IMR-90 (cell line): ENCODE measurements around the gene KLK6. TPM values are rescaled to one million over a fixed set of nuclear protein-coding genes. Genes with fewer than 3 reads are reported as not detected.

Experiments used
- ATAC-seq: fragments of 200-7000 bp; cut with Tn5 transposase; 2 replicates; pipeline ENCODE4 v1.9.1; 2020; ENCODE audit warnings: low read depth, mild to moderate bottlenecking, moderate library complexity
- BruUV-seq: library from RNA; stranded (reverse); fragments of 400-500 nt; replicated peaks from 2 replicates; lab custom pipeline; 2021; lab: Mats Ljungman, UMichigan
- CTCF ChIA-PET: fragments of 300-600 bp; formaldehyde crosslinking; extraction: SDS; loops from one replicate; lab custom pipeline; 2021; ENCODE audit warnings: antibody characterized with exemption; lab: Yijun Ruan, JAX
- POLR2A ChIA-PET: fragments of 300-600 bp; sonication (Branson Sonifier 250); formaldehyde crosslinking; loops from one replicate; lab custom pipeline; 2022; ENCODE audit warnings: antibody characterized with exemption; ENCODE audit not compliant: unreplicated experiment; lab: Charles Lee
- DNase-seq: peaks from one replicate; pipeline ENCODE4 v3.0.0; 2013
- H2AFZ ChIP-seq: replicated peaks from 2 replicates; pipeline ENCODE3; 2013; ENCODE audit warnings: low read length, mild to moderate bottlenecking; ENCODE audit not compliant: poor library complexity
- H2AK5ac ChIP-seq: 2 replicates; pipeline ENCODE4 v1.6.1; 2013; ENCODE audit warnings: low read depth, low read length, inconsistent platforms
- H2AK9ac ChIP-seq: replicated peaks from 2 replicates; pipeline ENCODE3; 2013; ENCODE audit warnings: mild to moderate bottlenecking, low read depth, low read length, moderate library complexity; ENCODE audit not compliant: poor library complexity
- H2BK120ac ChIP-seq: 2 replicates; pipeline ENCODE4 v1.6.1; 2013; ENCODE audit warnings: low read depth, low read length, inconsistent platforms
- H2BK15ac ChIP-seq: 3 replicates; pipeline ENCODE4 v1.6.1; 2013; ENCODE audit warnings: low read depth, low read length, inconsistent platforms
- H2BK20ac ChIP-seq: 2 replicates; pipeline ENCODE4 v1.6.1; 2013; ENCODE audit warnings: low read depth, mild to moderate bottlenecking, inconsistent platforms, low read length, moderate library complexity
- H2BK5ac ChIP-seq: 2 replicates; pipeline ENCODE4 v1.6.1; 2013; ENCODE audit warnings: mild to moderate bottlenecking, low read depth, low read length, inconsistent platforms; ENCODE audit not compliant: poor library complexity, severe bottlenecking
- H3K14ac ChIP-seq: replicated peaks from 2 replicates; pipeline ENCODE4 v1.6.1; 2013; ENCODE audit warnings: low read depth, low read length, inconsistent platforms
- H3K18ac ChIP-seq: 2 replicates; pipeline ENCODE4 v1.6.1; 2013; ENCODE audit warnings: low read depth, low read length, control low read depth
- H3K23ac ChIP-seq: 2 replicates; pipeline ENCODE4 v1.6.1; 2013; ENCODE audit warnings: low read depth, low read length, inconsistent platforms
- H3K27ac ChIP-seq: 2 replicates; pipeline ENCODE4 v1.5.1; 2013; ENCODE audit warnings: mild to moderate bottlenecking, control low read depth, low read length; ENCODE audit not compliant: insufficient read depth
- H3K27me3 ChIP-seq: 2 replicates; pipeline ENCODE4 v1.6.1; 2013; ENCODE audit warnings: low read length; ENCODE audit not compliant: control insufficient read depth, insufficient read depth
- H3K36me3 ChIP-seq: 2 replicates; pipeline ENCODE4 v1.6.1; 2013; ENCODE audit warnings: low read length, mixed read lengths; ENCODE audit not compliant: control insufficient read depth, insufficient read depth
- H3K4ac ChIP-seq: 2 replicates; pipeline ENCODE4 v1.6.1; 2013; ENCODE audit warnings: low read depth, low read length, inconsistent platforms
- H3K4me1 ChIP-seq: 2 replicates; pipeline ENCODE4 v1.6.1; 2013; ENCODE audit warnings: low read length, mixed read lengths; ENCODE audit not compliant: control insufficient read depth, insufficient read depth
- H3K4me2 ChIP-seq: 2 replicates; pipeline ENCODE4 v1.6.1; 2013; ENCODE audit warnings: low read depth, mild to moderate bottlenecking, control low read depth, low read length, moderate library complexity
- H3K4me3 ChIP-seq: 2 replicates; pipeline ENCODE4 v1.5.1; 2013; ENCODE audit warnings: low read depth, mild to moderate bottlenecking, control low read depth, low read length, moderate library complexity; ENCODE audit not compliant: insufficient read depth
- H3K56ac ChIP-seq: 2 replicates; pipeline ENCODE4 v1.6.1; 2013; ENCODE audit warnings: low read length, inconsistent platforms; ENCODE audit not compliant: insufficient read depth; ENCODE audit errors: extremely low read depth
- H3K79me1 ChIP-seq, 2 experiments: 2 replicates each; pipeline ENCODE4 v1.6.1; 2013; ENCODE audit warnings: low read length in 2 of 2, inconsistent platforms in 1 of 2, low read depth in 1 of 2
- H3K9ac ChIP-seq: 2 replicates; pipeline ENCODE4 v1.6.1; 2013; ENCODE audit warnings: low read depth, low read length, control low read depth
- H3K9me1 ChIP-seq: 2 replicates; pipeline ENCODE4 v1.6.1; 2013; ENCODE audit warnings: low read length, inconsistent platforms; ENCODE audit not compliant: insufficient read depth
- H3K9me3 ChIP-seq: 2 replicates; pipeline ENCODE4 v1.6.1; 2013; ENCODE audit warnings: low read length; ENCODE audit not compliant: control insufficient read depth, insufficient read depth
- H4K20me1 ChIP-seq: 2 replicates; pipeline ENCODE4 v1.6.1; 2013; ENCODE audit warnings: low read length, inconsistent platforms; ENCODE audit not compliant: insufficient read depth
- H4K5ac ChIP-seq: 2 replicates; pipeline ENCODE4 v1.6.1; 2013; ENCODE audit warnings: mild to moderate bottlenecking, low read depth, low read length, control low read depth
- H4K8ac ChIP-seq, 2 experiments: 2 replicates each; pipeline ENCODE4 v1.6.1; 2013; ENCODE audit warnings: low read depth in 2 of 2, low read length in 2 of 2, control low read depth in 1 of 2, inconsistent platforms in 1 of 2
- H4K91ac ChIP-seq: 2 replicates; pipeline ENCODE4 v1.6.1; 2013; ENCODE audit warnings: low read depth, low read length, inconsistent platforms; ENCODE audit not compliant: insufficient read depth
- CEBPB ChIP-seq: IDR thresholded peaks from 2 replicates; pipeline ENCODE4 v1.6.1; 2012; ENCODE audit warnings: low read depth, low read length, improper control_type of control experiment
- CHD1 ChIP-seq: IDR thresholded peaks from 2 replicates; pipeline ENCODE4 v1.6.1; 2012; ENCODE audit warnings: low read depth, low read length, improper control_type of control experiment
- ELK1 ChIP-seq: fragments of 150-350 bp; IDR thresholded peaks from 2 replicates; pipeline ENCODE4 v1.6.1; 2016; ENCODE audit warnings: low read depth, mild to moderate bottlenecking, low read length, moderate library complexity, borderline replicate concordance
- MAFK ChIP-seq: IDR thresholded peaks from 2 replicates; pipeline ENCODE4 v1.6.1; 2012; ENCODE audit warnings: low read depth, low read length, improper control_type of control experiment
- MAZ ChIP-seq: IDR thresholded peaks from 2 replicates; pipeline ENCODE4 v1.6.1; 2012; ENCODE audit warnings: low read depth, mild to moderate bottlenecking, low read length, improper control_type of control experiment, moderate library complexity, borderline replicate concordance
- MXI1 ChIP-seq: IDR thresholded peaks from 2 replicates; pipeline ENCODE4 v1.6.1; 2012; ENCODE audit warnings: low read depth, mild to moderate bottlenecking, low read length, moderate library complexity, borderline replicate concordance
- NFE2L2 ChIP-seq: fragments of 150-350 bp; IDR thresholded peaks from 2 replicates; pipeline ENCODE4 v1.6.1; 2016; ENCODE audit warnings: low read depth, mild to moderate bottlenecking, low read length
- POLR2A ChIP-seq: IDR thresholded peaks from 2 replicates; pipeline ENCODE4 v1.6.1; 2012; ENCODE audit warnings: mild to moderate bottlenecking, low read depth, low read length
- RAD21 ChIP-seq: IDR thresholded peaks from 2 replicates; pipeline ENCODE4 v1.6.1; 2012; ENCODE audit warnings: low read length, improper control_type of control experiment
- RCOR1 ChIP-seq: IDR thresholded peaks from 2 replicates; pipeline ENCODE4 v1.6.1; 2012; ENCODE audit warnings: mild to moderate bottlenecking, low read length, improper control_type of control experiment; ENCODE audit not compliant: insufficient replicate concordance
- RFX5 ChIP-seq: IDR thresholded peaks from 2 replicates; pipeline ENCODE4 v1.8.0; 2012; ENCODE audit warnings: low read depth, mild to moderate bottlenecking, low read length, moderate library complexity
- WGBS, 2 experiments: methylation state at CpG; one replicate each; pipeline versions ENCODE4 v1.1.5 to v1.1.7; 2013; ENCODE audit warnings: missing lambda C conversion rate in 2 of 2; ENCODE audit not compliant: insufficient read length in 1 of 2; ENCODE audit errors: extremely low coverage in 2 of 2; 5-methylcytosine and 5-hydroxymethylcytosine counted together
- dilution Hi-C: fragments of 300-500 bp; cut with HindIII; formaldehyde crosslinking; loops from one replicate; pipeline ENCODE4 v1.14.3; 2018; ENCODE audit warnings: low sequenced_read_pairs; ENCODE audit not compliant: unreplicated experiment
- in situ Hi-C: fragments of 300-500 bp; cut with MboI; formaldehyde crosslinking; loops from 3 replicates; pipeline ENCODE4 v1.14.3; 2019; ENCODE audit warnings: low sequenced_read_pairs, inconsistent platforms, mixed read lengths
- intact Hi-C: fragments of 100-400 bp; cut with micrococcal nuclease; formaldehyde crosslinking; loops from 2 replicates; pipeline ENCODE4 v1.10.0; 2022
- polyA plus RNA-seq, 3 experiments: library from polyadenylated mRNA; depleted of rRNA; stranded (reverse); fragments of >200 nt; gene quantifications; 2 replicates each; pipeline ENCODE4 v1.2.3, GENCODE V29; 2012; ENCODE audit warnings: low replicate concordance in 1 of 3
- total RNA-seq: library from RNA; depleted of rRNA; stranded (reverse); fragments of >200 nt; gene quantifications from 2 replicates; pipeline ENCODE4 v1.2.3, GENCODE V29; 2012

KLK6 gene
- total and polyA plus RNA-seq, 2 of the 4 experiments (the other 2 are of a cell fraction), result not detected

GRCh38 chr19:51003316-51003715 is 33.9 kb upstream of the KLK6 start:
- H2BK15ac ChIP-seq, result no peak overlapping the region
- BruUV-seq, result no TSS peak
- no peak overlapping the region for H2BK120ac ChIP-seq
- H2AK5ac ChIP-seq, result no peak overlapping the region
- H3K9ac ChIP-seq, result no peak overlapping the region
- H4K8ac ChIP-seq, result no peak overlapping the region
- 89% methylated on average over 3 of the region's 7 CpGs; no CpG with 5 or more reads in 1 of the 2 experiments for WGBS, 2 experiments
- H3K27me3 ChIP-seq, result no peaks in the 10 kb centered on the region
- no peak overlapping the region for H3K4ac ChIP-seq
- no peak overlapping the region for H3K4me3 ChIP-seq
- no peak overlapping the region for H4K5ac ChIP-seq
- H3K18ac ChIP-seq, result no peak overlapping the region
- H4K91ac ChIP-seq, result no peak overlapping the region
- no peak overlapping the region for H3K14ac ChIP-seq
- H4K20me1 ChIP-seq, result no peaks in the 10 kb centered on the region; the same call in 1 of the 2 replicates
- H3K79me1 ChIP-seq, result no peaks in the 10 kb centered on the region
- dilution Hi-C loops (no loop called here), intact Hi-C loops (no loop called here), in situ Hi-C loops (no loop called here)
- ChIA-PET POLR2A (no interaction called here), CTCF (no interaction called here)
- no peak overlapping the region for H2BK20ac ChIP-seq
- H3K23ac ChIP-seq, result no peak overlapping the region
- no peak overlapping the region for H3K56ac ChIP-seq
- no peak overlapping the region for H3K4me2 ChIP-seq
- ATAC-seq, result no peak
- no peaks in the 10 kb centered on the region for H3K36me3 ChIP-seq
- no peak overlapping the region for H2AK9ac ChIP-seq
- H2BK5ac ChIP-seq, result no peak overlapping the region
- no peak for TF ChIP-seq RFX5
- TF ChIP-seq POLR2A, result no peak
- no peak for TF ChIP-seq MAFK
- no peak for TF ChIP-seq RCOR1
- TF ChIP-seq NFE2L2, result no peak
- TF ChIP-seq RAD21, result no peak
- no peak for TF ChIP-seq CEBPB
- no peak for TF ChIP-seq CHD1
- TF ChIP-seq MAZ, result no peak
- no peak for TF ChIP-seq MXI1
- TF ChIP-seq ELK1, result no peak
- H3K9me3 ChIP-seq, result peaks cover 9% of the 10 kb centered on the region
- DNase-seq, result no peak
- no peak overlapping the region for H3K27ac ChIP-seq
- H3K4me1 ChIP-seq, result no peaks in the 10 kb centered on the region
- no peaks in the 10 kb centered on the region for H3K9me1 ChIP-seq
- H2AFZ ChIP-seq, result no peak overlapping the region
